ENCODE results near the gene RPL22. TPM values are rescaled to one million over a fixed set of nuclear protein-coding genes. Genes with fewer than 3 reads are reported as not detected.

The RPL22 gene
- polyA plus RNA-seq, 1 donor (not counting 4 experiments of a cell fraction or from before 2014, with no cell fraction given) = 421 TPM

DNA sequence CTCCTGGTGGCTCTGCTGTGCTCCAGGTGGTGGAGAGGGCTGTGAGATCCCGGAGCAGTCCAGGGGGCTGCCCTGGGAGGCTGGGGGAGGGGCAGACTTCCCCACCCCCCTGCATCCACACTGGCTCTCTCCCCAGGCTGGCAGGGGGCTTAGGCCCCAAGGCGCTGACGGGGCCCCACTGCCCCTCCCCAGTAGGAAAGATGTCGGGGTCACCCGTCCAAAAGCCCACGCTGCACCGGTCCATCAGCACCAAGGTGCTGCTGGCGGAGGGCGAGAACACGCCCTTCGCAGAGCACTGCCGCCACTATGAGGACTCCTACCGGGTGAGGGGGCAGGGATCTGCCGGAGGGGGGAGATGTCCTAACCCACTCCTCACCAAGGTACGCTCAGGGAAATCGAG lies 12.3 kb upstream of the RPL22 start:
- Histone ChIP-seq H3K9me3 (ENCODE audit: control insufficient read depth, low read depth, low read length) (no peaks in the 10 kb centered on the region), H3K4me1 (ENCODE audit: control insufficient read depth, extremely low read depth, insufficient read depth, low read length) (peaks cover 2% of the 10 kb centered on the region), H3K4me2 (ENCODE audit: control insufficient read depth, extremely low read depth, insufficient read depth, low read depth, low read length) (no peak overlapping the region), H3K27ac (ENCODE audit: control insufficient read depth, insufficient read depth, low read length) (no peak overlapping the region), H3K36me3 (ENCODE audit: control insufficient read depth in 2 of 2, extremely low read depth in 1 of 2, insufficient read depth in 2 of 2, low read length in 2 of 2) (peaks cover 0 to 2% of the 10 kb centered on the region in 2 experiments), H4K20me1 (ENCODE audit: control insufficient read depth, extremely low read depth, insufficient read depth, low read length) (no peaks in the 10 kb centered on the region), H3K9ac (ENCODE audit: control insufficient read depth, extremely low read depth, insufficient read depth, low read length) (no peak overlapping the region), H3K79me2 (ENCODE audit: control insufficient read depth, insufficient read depth, low read length) (no peaks in the 10 kb centered on the region), H3K9me1 (ENCODE audit: control insufficient read depth, extremely low read depth, insufficient read depth, low read length) (no peaks in the 10 kb centered on the region), H2AFZ (ENCODE audit: control insufficient read depth, low read length) (no peak overlapping the region), H3K27me3 (ENCODE audit: control insufficient read depth, extremely low read depth, insufficient read depth, low read length) (no peaks in the 10 kb centered on the region), H3K4me3 (ENCODE audit: control insufficient read depth in 2 of 3, extremely low read depth in 1 of 3, insufficient read depth in 2 of 3, low read depth in 1 of 3, low read length in 3 of 3) (no peak overlapping the region)
- dilution Hi-C loops (cut with MboI; ENCODE audit: extremely low pct_ligation_motif_present, low sequenced_read_pairs) = no loop called here
- no peak for DNase-seq (ENCODE audit: low read depth, low spot score)
- FAIRE-seq = no peak
- TF ChIP-seq EZH2 (IDR thresholded peaks at IDR 0.05; ENCODE audit: low read length) = no peak
- TF ChIP-seq, protein P1, sequence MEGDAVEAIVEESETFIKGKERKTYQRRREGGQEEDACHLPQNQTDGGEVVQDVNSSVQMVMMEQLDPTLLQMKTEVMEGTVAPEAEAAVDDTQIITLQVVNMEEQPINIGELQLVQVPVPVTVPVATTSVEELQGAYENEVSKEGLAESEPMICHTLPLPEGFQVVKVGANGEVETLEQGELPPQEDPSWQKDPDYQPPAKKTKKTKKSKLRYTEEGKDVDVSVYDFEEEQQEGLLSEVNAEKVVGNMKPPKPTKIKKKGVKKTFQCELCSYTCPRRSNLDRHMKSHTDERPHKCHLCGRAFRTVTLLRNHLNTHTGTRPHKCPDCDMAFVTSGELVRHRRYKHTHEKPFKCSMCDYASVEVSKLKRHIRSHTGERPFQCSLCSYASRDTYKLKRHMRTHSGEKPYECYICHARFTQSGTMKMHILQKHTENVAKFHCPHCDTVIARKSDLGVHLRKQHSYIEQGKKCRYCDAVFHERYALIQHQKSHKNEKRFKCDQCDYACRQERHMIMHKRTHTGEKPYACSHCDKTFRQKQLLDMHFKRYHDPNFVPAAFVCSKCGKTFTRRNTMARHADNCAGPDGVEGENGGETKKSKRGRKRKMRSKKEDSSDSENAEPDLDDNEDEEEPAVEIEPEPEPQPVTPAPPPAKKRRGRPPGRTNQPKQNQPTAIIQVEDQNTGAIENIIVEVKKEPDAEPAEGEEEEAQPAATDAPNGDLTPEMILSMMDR (optimal IDR thresholded peaks at IDR 0.05 in 1 of 3, IDR thresholded peaks at IDR 0.05 in 1 of 3, conservative IDR thresholded peaks at IDR 0.05 in 1 of 3; ENCODE audit: extremely low read depth in 1 of 3, insufficient read depth in 2 of 3, low read length in 3 of 3) = no peak

DNA sequence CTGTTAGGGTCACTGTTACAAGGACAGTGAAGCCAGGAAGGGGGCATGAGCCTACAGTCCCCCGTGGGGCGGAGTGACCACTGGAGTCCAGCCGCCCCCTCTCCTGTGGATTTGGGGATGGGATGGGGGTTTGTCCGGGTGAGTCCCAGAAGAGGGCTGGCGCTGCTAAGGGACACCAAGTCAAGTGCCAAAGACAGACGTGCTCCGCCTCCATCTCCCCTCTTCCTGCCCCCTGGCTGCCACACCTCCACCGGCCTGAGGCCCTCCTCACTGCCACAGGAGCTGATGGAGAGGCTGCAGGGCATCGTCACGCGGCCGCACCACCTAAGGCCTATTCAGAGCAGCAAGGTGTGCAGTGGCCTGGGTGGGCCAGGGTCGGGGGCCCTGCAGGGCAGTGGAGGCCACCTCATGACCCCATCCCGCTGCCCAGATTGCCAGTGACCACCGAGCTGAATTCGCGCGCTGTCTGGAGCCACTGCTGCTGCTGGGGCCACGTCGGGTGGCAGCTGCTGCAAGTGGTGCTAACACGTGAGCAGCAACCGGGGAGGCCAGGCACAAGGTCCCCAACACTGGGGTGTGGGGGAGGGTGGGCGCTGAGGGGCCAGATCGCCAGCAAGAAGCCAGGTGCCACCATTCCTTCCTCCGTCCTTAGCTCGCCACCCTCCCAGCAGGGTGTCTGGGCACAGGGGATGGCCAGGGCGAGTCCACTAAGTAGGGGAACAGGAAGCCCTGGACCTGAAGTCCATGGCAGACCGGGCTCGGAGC lies 11.4 kb upstream of the RPL22 start:
- dilution Hi-C loops (cut with MboI; ENCODE audit: extremely low pct_ligation_motif_present, low sequenced_read_pairs) = no loop called here
- H3K9ac ChIP-seq (ENCODE audit: control insufficient read depth, extremely low read depth, insufficient read depth, low read length) = no peak overlapping the region
- no peak overlapping the region for H3K4me2 ChIP-seq (ENCODE audit: control insufficient read depth, extremely low read depth, insufficient read depth, low read depth, low read length)
- H3K27ac ChIP-seq (ENCODE audit: control insufficient read depth, insufficient read depth, low read length) = no peak overlapping the region
- H4K20me1 ChIP-seq (ENCODE audit: control insufficient read depth, extremely low read depth, insufficient read depth, low read length) = no peaks in the 10 kb centered on the region
- no peak overlapping the region for H3K4me3 ChIP-seq (ENCODE audit: control insufficient read depth in 2 of 3, extremely low read depth in 1 of 3, insufficient read depth in 2 of 3, low read depth in 1 of 3, low read length in 3 of 3)
- H3K36me3 ChIP-seq (ENCODE audit: control insufficient read depth in 2 of 2, extremely low read depth in 1 of 2, insufficient read depth in 2 of 2, low read length in 2 of 2) = peaks cover 0 to under 1% of the 10 kb centered on the region in 2 experiments
- DNase-seq (ENCODE audit: low read depth, low spot score) (no peak), FAIRE-seq (no peak)
- H3K27me3 ChIP-seq (ENCODE audit: control insufficient read depth, extremely low read depth, insufficient read depth, low read length) = no peaks in the 10 kb centered on the region
- H3K79me2 ChIP-seq (ENCODE audit: control insufficient read depth, insufficient read depth, low read length) = no peaks in the 10 kb centered on the region
- no peak for TF ChIP-seq EZH2 (IDR thresholded peaks at IDR 0.05; ENCODE audit: low read length)
- TF ChIP-seq, protein P1 (optimal IDR thresholded peaks at IDR 0.05 in 1 of 3, IDR thresholded peaks at IDR 0.05 in 1 of 3, conservative IDR thresholded peaks at IDR 0.05 in 1 of 3; ENCODE audit: extremely low read depth in 1 of 3, insufficient read depth in 2 of 3, low read length in 3 of 3) = no peak
- H3K9me3 ChIP-seq (ENCODE audit: control insufficient read depth, low read depth, low read length) = no peaks in the 10 kb centered on the region
- peaks cover 4% of the 10 kb centered on the region for H3K4me1 ChIP-seq (ENCODE audit: control insufficient read depth, extremely low read depth, insufficient read depth, low read length)
- H3K9me1 ChIP-seq (ENCODE audit: control insufficient read depth, extremely low read depth, insufficient read depth, low read length) = no peaks in the 10 kb centered on the region
- no peak overlapping the region for H2AFZ ChIP-seq (ENCODE audit: control insufficient read depth, low read length)

Measured in keratinocyte (primary cell).